GOT3 (cell line): ENCODE results near the gene CYP39A1.
A peak's percentile ranks its signal among the peaks of the same experiment; 100 is the strongest.

Experiments used
- DNase-seq: peaks from one replicate; lab custom pipeline; 2025; ENCODE audit warnings: mixed read lengths; lab: John Stamatoyannopoulos, UW

The CYP39A1 gene

GRCh38 chr6:46652603-46653438 lies at the start of gene CYP39A1, which contains the start of gene SLC25A27:
Gene CYP39A1, minus strand, starts transcription at chr6:46652818. Its CDS starts 236 bp downstream, at chr6:46652582.
Gene SLC25A27, plus strand, starts transcription at chr6:46652975. Its CDS starts 218 bp downstream, at chr6:46653193.
- DNase-seq: peak; percentile 72

- DNase-seq: no peak
Measured at GRCh38 chr6:46699970-46700369, 47.4 kb upstream of the CYP39A1 start.

GRCh38 chr6:46690911-46691451 lies 38.4 kb upstream of the CYP39A1 start:
- no peak for DNase-seq

GRCh38 chr6:46690141-46690755 lies 37.6 kb upstream of the CYP39A1 start:
- DNase-seq: no peak

- no peak for DNase-seq
Measured at GRCh38 chr6:46689657-46690056, 37.0 kb upstream of the CYP39A1 start.

GRCh38 chr6:46688966-46689335 lies 36.3 kb upstream of the CYP39A1 start:
- DNase-seq: no peak

- no peak for DNase-seq
Measured at GRCh38 chr6:46688117-46688965, 35.7 kb upstream of the CYP39A1 start.

- no peak for DNase-seq
Measured at GRCh38 chr6:46687619-46688097, 35.0 kb upstream of the CYP39A1 start, which contains the start of gene TDRD6. Gene TDRD6, plus strand, starts transcription at chr6:46687885. Its CDS starts 244 bp downstream, at chr6:46688129.

GRCh38 chr6:46684771-46685170 lies 32.2 kb upstream of the CYP39A1 start:
- DNase-seq: no peak

GRCh38 chr6:46677314-46677654 lies 24.7 kb upstream of the CYP39A1 start:
- DNase-seq: no peak

- DNase-seq: no peak
Measured at GRCh38 chr6:46676604-46677313, 24.1 kb upstream of the CYP39A1 start.

GRCh38 chr6:46674410-46674809 lies 21.8 kb upstream of the CYP39A1 start:
- no peak for DNase-seq

- DNase-seq: no peak
Measured at GRCh38 chr6:46667377-46667776, 14.8 kb upstream of the CYP39A1 start.

- no peak for DNase-seq
Measured at GRCh38 chr6:46661483-46661882, 8.9 kb upstream of the CYP39A1 start.

- no peak for DNase-seq
Measured at GRCh38 chr6:46657642-46658041, 5.0 kb upstream of the CYP39A1 start.

GRCh38 chr6:46655803-46656202 lies 3.2 kb upstream of the CYP39A1 start:
- DNase-seq: no peak

- DNase-seq: no peak
Measured at GRCh38 chr6:46653439-46654195, 999 bp upstream of the CYP39A1 start.

GRCh38 chr6:46652232-46652602 lies 401 bp downstream of the CYP39A1 start:
- no peak for DNase-seq

GRCh38 chr6:46651816-46652215 lies 802 bp downstream of the CYP39A1 start:
- no peak for DNase-seq

- DNase-seq: no peak
Measured at GRCh38 chr6:46651006-46651405, 1.6 kb downstream of the CYP39A1 start.
